Measurements from ENCODE around the gene PITPNM3. TPM values are rescaled to one million over a fixed set of nuclear protein-coding genes. Genes with fewer than 3 reads are reported as not detected.

PITPNM3 gene
- total and polyA plus RNA-seq, 2 experiments from 2014 or later, result 1.0 to 1.5 TPM

DNA sequence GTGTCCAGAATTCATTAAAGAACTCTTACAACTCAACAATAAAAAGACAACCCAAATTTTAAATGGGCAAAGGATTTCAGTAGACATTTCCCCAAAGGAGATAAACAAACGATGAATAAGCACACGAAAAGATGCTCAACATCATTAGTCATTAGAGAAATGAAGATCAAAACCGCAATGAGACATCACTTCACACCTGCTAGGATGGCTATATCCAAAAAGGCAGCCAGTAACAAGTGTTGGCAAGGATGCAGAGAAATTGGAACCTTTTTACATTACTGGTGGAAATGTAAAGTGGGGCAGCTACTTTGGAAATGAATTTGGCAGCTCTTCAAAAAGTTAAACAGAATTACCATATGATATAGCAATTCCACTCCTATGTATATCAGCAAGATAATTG is 42.0 kb downstream of the PITPNM3 start:
- Mint-ChIP-seq H3K4me1 (no peaks in the 10 kb centered on the region), H3K9me3 (peaks cover 4% of the 10 kb centered on the region; the same call in 2 of the 3 replicates), H3K27me3 (ENCODE audit: insufficient read depth, low read depth, poor library complexity) (peaks cover 2% of the 10 kb centered on the region), H3K4me3 (no peak overlapping the region), H3K36me3 (ENCODE audit: low read depth) (no peaks in the 10 kb centered on the region), H3K27ac (no peak overlapping the region)
- H3K4me3 ChIP-seq, result no peak overlapping the region
- H4K20me1 ChIP-seq (replicated peaks; ENCODE audit: insufficient read depth), result no peaks in the 10 kb centered on the region
- 0 out of 2 replicates have a peak, but pooled peaks cover 3% of the 10 kb centered on the region for H3K4me1 ChIP-seq (ENCODE audit: insufficient read depth)
- H3K79me2 ChIP-seq (replicated peaks; ENCODE audit: insufficient read depth), result no peaks in the 10 kb centered on the region
- no peak overlapping the region for H3K27ac ChIP-seq (ENCODE audit: low read depth)
- no peaks in the 10 kb centered on the region for H3K36me3 ChIP-seq (ENCODE audit: insufficient read depth)
- no peak for ATAC-seq
- TF ChIP-seq ZNF462 (CRISPR knock-in tag; IDR thresholded peaks at IDR 0.05) (no peak), CREB1 (CRISPR knock-in tag; IDR thresholded peaks at IDR 0.05; ENCODE audit: low read depth) (no peak), POLR2AphosphoS5 (IDR thresholded peaks at IDR 0.05; ENCODE audit: low read depth) (no peak), STAT1 (IDR thresholded peaks at IDR 0.05; ENCODE audit: unreplicated experiment) (no peak), EZH2phosphoT487 (IDR thresholded peaks at IDR 0.05; ENCODE audit: unreplicated experiment) (no peak), NANOG (IDR thresholded peaks at IDR 0.05; ENCODE audit: borderline replicate concordance) (no peak), EZH2 (IDR thresholded peaks at IDR 0.05; ENCODE audit: low read depth, unreplicated experiment) (no peak), JUNB (IDR thresholded peaks at IDR 0.05; ENCODE audit: unreplicated experiment) (no peak), ETS1 (IDR thresholded peaks at IDR 0.05) (no peak), ZNF331 (CRISPR knock-in tag; IDR thresholded peaks at IDR 0.05; ENCODE audit: low read depth) (no peak), ZNF114 (CRISPR knock-in tag; IDR thresholded peaks at IDR 0.05) (no peak)
- TF ChIP-seq, protein P1, sequence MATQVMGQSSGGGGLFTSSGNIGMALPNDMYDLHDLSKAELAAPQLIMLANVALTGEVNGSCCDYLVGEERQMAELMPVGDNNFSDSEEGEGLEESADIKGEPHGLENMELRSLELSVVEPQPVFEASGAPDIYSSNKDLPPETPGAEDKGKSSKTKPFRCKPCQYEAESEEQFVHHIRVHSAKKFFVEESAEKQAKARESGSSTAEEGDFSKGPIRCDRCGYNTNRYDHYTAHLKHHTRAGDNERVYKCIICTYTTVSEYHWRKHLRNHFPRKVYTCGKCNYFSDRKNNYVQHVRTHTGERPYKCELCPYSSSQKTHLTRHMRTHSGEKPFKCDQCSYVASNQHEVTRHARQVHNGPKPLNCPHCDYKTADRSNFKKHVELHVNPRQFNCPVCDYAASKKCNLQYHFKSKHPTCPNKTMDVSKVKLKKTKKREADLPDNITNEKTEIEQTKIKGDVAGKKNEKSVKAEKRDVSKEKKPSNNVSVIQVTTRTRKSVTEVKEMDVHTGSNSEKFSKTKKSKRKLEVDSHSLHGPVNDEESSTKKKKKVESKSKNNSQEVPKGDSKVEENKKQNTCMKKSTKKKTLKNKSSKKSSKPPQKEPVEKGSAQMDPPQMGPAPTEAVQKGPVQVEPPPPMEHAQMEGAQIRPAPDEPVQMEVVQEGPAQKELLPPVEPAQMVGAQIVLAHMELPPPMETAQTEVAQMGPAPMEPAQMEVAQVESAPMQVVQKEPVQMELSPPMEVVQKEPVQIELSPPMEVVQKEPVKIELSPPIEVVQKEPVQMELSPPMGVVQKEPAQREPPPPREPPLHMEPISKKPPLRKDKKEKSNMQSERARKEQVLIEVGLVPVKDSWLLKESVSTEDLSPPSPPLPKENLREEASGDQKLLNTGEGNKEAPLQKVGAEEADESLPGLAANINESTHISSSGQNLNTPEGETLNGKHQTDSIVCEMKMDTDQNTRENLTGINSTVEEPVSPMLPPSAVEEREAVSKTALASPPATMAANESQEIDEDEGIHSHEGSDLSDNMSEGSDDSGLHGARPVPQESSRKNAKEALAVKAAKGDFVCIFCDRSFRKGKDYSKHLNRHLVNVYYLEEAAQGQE (IDR thresholded peaks at IDR 0.05; ENCODE audit: unreplicated experiment), result no peak
- TF ChIP-seq, protein P2, sequence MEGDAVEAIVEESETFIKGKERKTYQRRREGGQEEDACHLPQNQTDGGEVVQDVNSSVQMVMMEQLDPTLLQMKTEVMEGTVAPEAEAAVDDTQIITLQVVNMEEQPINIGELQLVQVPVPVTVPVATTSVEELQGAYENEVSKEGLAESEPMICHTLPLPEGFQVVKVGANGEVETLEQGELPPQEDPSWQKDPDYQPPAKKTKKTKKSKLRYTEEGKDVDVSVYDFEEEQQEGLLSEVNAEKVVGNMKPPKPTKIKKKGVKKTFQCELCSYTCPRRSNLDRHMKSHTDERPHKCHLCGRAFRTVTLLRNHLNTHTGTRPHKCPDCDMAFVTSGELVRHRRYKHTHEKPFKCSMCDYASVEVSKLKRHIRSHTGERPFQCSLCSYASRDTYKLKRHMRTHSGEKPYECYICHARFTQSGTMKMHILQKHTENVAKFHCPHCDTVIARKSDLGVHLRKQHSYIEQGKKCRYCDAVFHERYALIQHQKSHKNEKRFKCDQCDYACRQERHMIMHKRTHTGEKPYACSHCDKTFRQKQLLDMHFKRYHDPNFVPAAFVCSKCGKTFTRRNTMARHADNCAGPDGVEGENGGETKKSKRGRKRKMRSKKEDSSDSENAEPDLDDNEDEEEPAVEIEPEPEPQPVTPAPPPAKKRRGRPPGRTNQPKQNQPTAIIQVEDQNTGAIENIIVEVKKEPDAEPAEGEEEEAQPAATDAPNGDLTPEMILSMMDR (conservative IDR thresholded peaks at IDR 0.05; ENCODE audit: low read depth in 2 of 2), result no peak
- 0 out of 2 replicates have a peak, but pooled peaks cover 3% of the 10 kb centered on the region for H3K9me2 ChIP-seq (ENCODE audit: insufficient read depth)
- DNase-seq (ENCODE audit: low spot score), result no peak
- H3K4me2 ChIP-seq, result no peak overlapping the region
- H3F3A ChIP-seq (replicated peaks; ENCODE audit: low read depth), result no peaks in the 10 kb centered on the region
- H3K27me3 ChIP-seq (ENCODE audit: insufficient read depth), result no peaks in the 10 kb centered on the region
- H2AFZ ChIP-seq, result no peak overlapping the region
